PC-3 (cell line): ENCODE measurements around the gene GABRB2. TPM values are rescaled to one million over a fixed set of nuclear protein-coding genes. Genes with fewer than 3 reads are reported as not detected.

Source experiments
- ATAC-seq: fragments of 200-7000 bp; cut with Tn5 transposase; 2 replicates; pipeline ENCODE4 v1.9.1; 2020; ENCODE audit warnings: mild to moderate bottlenecking, moderate library complexity
- BruUV-seq: library from RNA; stranded (reverse); fragments of 400-500 nt; replicated peaks from 2 replicates; lab custom pipeline; 2021; lab: Mats Ljungman, UMichigan
- CTCF ChIA-PET: fragments of 300-600 bp; sonication (Branson Sonifier 250); formaldehyde crosslinking; loops from one replicate; lab custom pipeline; 2022; ENCODE audit warnings: antibody characterized with exemption; lab: Charles Lee
- POLR2A ChIA-PET: fragments of 300-600 bp; sonication (Branson Sonifier 250); formaldehyde crosslinking; loops from one replicate; lab custom pipeline; 2022; ENCODE audit warnings: antibody characterized with exemption; ENCODE audit not compliant: unreplicated experiment; lab: Charles Lee
- DNase-seq: peaks from one replicate; pipeline ENCODE4 v3.0.0-alpha.2; 2015
- H2AFZ ChIP-seq: fragments of 300-600 bp; sonication (generic); 2 replicates; pipeline ENCODE4 v1.6.0; 2016; ENCODE audit warnings: antibody characterized with exemption, low read length
- H3F3A ChIP-seq: fragments of 300-600 bp; sonication (generic); one replicate; pipeline ENCODE4 v1.6.0; 2017; ENCODE audit warnings: antibody characterized with exemption, low read length, control low read depth, mild to moderate bottlenecking; ENCODE audit not compliant: unreplicated experiment
- H3K27ac ChIP-seq: fragments of 300-600 bp; sonication (generic); 2 replicates; pipeline ENCODE4 v1.5.1; 2016; ENCODE audit warnings: mild to moderate bottlenecking, low read length
- H3K27me3 ChIP-seq: fragments of 300-600 bp; sonication (generic); 2 replicates; pipeline ENCODE4 v1.6.1; 2016; ENCODE audit warnings: low read length, mixed read lengths
- H3K36me3 ChIP-seq: fragments of 300-600 bp; sonication (generic); 2 replicates; pipeline ENCODE4 v1.6.1; 2016; ENCODE audit warnings: low read depth, mixed run types, low read length, mixed read lengths
- H3K4me1 ChIP-seq: fragments of 300-600 bp; sonication (generic); 2 replicates; pipeline ENCODE4 v1.5.1; 2016; ENCODE audit warnings: low read length; ENCODE audit not compliant: insufficient read depth
- H3K4me2 ChIP-seq: fragments of 300-600 bp; sonication (generic); 2 replicates; pipeline ENCODE4 v1.6.0; 2016; ENCODE audit warnings: low read length
- H3K4me3 ChIP-seq: fragments of 300-600 bp; sonication (generic); 2 replicates; pipeline ENCODE4 v1.5.1; 2016; ENCODE audit warnings: mild to moderate bottlenecking, low read length, mixed read lengths
- H3K79me2 ChIP-seq: fragments of 300-600 bp; sonication (generic); 2 replicates; pipeline ENCODE4 v1.6.1; 2017; ENCODE audit warnings: low read length, mixed read lengths
- H3K9ac ChIP-seq: fragments of 300-600 bp; sonication (generic); 2 replicates; pipeline ENCODE4 v1.6.0; 2016; ENCODE audit warnings: mild to moderate bottlenecking, low read length
- H3K9me2 ChIP-seq: fragments of 300-600 bp; sonication (generic); replicated peaks from 2 replicates; pipeline ENCODE4 v1.6.1; 2016; ENCODE audit warnings: mixed run types, low read length, mixed read lengths
- H3K9me3 ChIP-seq: fragments of 300-600 bp; sonication (generic); 2 replicates; pipeline ENCODE4 v1.6.1; 2016; ENCODE audit warnings: low read length, mixed read lengths
- H4K20me1 ChIP-seq: fragments of 300-600 bp; sonication (generic); 2 replicates; pipeline ENCODE4 v1.6.1; 2016; ENCODE audit warnings: low read length, mixed read lengths
- EZH2 ChIP-seq: fragments of 300-600 bp; sonication (generic); IDR thresholded peaks from one replicate; pipeline ENCODE4 v1.6.1; 2017; ENCODE audit warnings: antibody characterized with exemption, mild to moderate bottlenecking, low read length; ENCODE audit not compliant: unreplicated experiment
- EZH2phosphoT487 ChIP-seq: fragments of 300-600 bp; sonication (generic); IDR thresholded peaks from 2 replicates; pipeline ENCODE4 v1.6.1; 2018; ENCODE audit warnings: mild to moderate bottlenecking, antibody characterized with exemption, low read length, borderline replicate concordance
- intact Hi-C: fragments of 100-400 bp; cut with micrococcal nuclease; formaldehyde crosslinking; loops from 2 replicates; pipeline ENCODE4 v1.9.0; 2023
- total RNA-seq: library from RNA; depleted of rRNA; stranded (reverse); fragments of >200 nt; gene quantifications from 2 replicates; pipeline ENCODE4 v1.2.3, GENCODE V29; 2014
- TF ChIP-seq, protein P1 (sequence below): fragments of 300-600 bp; sonication (generic); conservative IDR thresholded peaks from 2 replicates; pipeline ENCODE4 v1.5.1; 2017; ENCODE audit warnings: antibody characterized with exemption, low read depth, mild to moderate bottlenecking, low read length

The GABRB2 gene
- total RNA-seq, 1 experiment from 2014 or later: not detected

DNA sequence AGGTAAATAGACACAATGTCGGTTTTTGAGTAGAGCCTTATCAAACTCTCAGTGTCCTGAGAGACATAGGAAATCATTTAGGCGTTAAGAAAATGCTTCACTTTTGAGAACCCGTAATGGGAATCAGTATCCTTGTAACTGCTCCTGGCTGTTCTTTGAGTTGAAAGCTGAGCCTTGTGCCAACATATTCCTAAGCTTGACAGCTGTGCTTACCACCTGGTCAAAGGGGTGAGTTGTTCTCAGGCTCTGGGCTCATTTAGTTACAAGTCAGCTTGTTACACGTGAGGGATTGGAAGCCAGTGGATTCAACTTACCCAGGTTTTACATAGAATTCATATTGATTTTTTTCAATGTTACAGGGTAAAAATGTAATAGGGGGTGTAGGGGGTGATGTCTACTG, 145.9 kb downstream of the GABRB2 start:
- CTCF ChIA-PET: no interaction called here
- Histone ChIP-seq H3K36me3 (no peaks in the 10 kb centered on the region), H3K4me2 (no peak overlapping the region), H3K9me3 (0 out of 2 replicates have a peak, but pooled peaks cover 10% of the 10 kb centered on the region), H3F3A (no peaks in the 10 kb centered on the region), H3K9ac (no peak overlapping the region), H3K79me2 (no peaks in the 10 kb centered on the region), H4K20me1 (no peaks in the 10 kb centered on the region), H3K27ac (no peak overlapping the region), H2AFZ (no peak overlapping the region), H3K4me3 (no peak overlapping the region), H3K27me3 (no peaks in the 10 kb centered on the region), H3K4me1 (no peaks in the 10 kb centered on the region), H3K9me2 (no peaks in the 10 kb centered on the region)
- POLR2A ChIA-PET: no interaction called here
- intact Hi-C loops: no loop called here
- DNase-seq (no peak), ATAC-seq (no peak)
- BruUV-seq: no TSS peak
- TF ChIP-seq, protein P1, sequence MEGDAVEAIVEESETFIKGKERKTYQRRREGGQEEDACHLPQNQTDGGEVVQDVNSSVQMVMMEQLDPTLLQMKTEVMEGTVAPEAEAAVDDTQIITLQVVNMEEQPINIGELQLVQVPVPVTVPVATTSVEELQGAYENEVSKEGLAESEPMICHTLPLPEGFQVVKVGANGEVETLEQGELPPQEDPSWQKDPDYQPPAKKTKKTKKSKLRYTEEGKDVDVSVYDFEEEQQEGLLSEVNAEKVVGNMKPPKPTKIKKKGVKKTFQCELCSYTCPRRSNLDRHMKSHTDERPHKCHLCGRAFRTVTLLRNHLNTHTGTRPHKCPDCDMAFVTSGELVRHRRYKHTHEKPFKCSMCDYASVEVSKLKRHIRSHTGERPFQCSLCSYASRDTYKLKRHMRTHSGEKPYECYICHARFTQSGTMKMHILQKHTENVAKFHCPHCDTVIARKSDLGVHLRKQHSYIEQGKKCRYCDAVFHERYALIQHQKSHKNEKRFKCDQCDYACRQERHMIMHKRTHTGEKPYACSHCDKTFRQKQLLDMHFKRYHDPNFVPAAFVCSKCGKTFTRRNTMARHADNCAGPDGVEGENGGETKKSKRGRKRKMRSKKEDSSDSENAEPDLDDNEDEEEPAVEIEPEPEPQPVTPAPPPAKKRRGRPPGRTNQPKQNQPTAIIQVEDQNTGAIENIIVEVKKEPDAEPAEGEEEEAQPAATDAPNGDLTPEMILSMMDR: no peak
- TF ChIP-seq EZH2phosphoT487: no peak
- no peak for TF ChIP-seq EZH2

DNA sequence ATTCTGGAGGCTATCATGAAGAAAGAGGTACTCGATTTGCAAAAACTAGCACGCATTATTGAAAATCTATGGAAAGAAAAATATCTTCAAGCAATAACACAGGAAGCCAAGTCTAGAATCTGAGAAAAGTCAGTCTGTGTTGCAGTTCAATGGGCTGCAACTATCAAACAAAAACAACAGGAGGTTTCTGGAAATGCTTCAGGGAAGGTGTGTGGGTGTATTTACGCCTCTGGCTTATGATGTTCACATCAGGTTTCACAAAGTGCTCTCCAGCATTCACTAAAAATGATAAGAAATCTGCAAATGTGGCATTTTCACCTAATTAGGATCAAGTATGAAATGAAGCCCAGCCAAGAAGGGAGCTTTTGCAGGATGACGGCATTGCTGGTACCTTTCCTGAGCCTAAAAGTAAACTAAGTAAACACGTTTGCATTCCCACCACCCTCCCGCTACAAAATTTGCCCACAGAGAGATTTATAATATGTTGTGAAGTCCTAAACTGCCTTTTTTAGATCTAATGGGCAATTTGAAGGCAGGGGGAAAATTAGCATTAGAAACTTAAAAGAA, 146.4 kb downstream of the GABRB2 start:
- H2AFZ ChIP-seq: no peak overlapping the region
- ATAC-seq (no peak), DNase-seq (no peak)
- no peaks in the 10 kb centered on the region for H3F3A ChIP-seq
- intact Hi-C loops: no loop called here
- no peak overlapping the region for H3K9ac ChIP-seq
- H4K20me1 ChIP-seq: no peaks in the 10 kb centered on the region
- no peaks in the 10 kb centered on the region for H3K36me3 ChIP-seq
- no peaks in the 10 kb centered on the region for H3K79me2 ChIP-seq
- H3K4me1 ChIP-seq: no peaks in the 10 kb centered on the region
- H3K4me3 ChIP-seq: no peak overlapping the region
- H3K27ac ChIP-seq: no peak overlapping the region
- BruUV-seq: no TSS peak
- H3K4me2 ChIP-seq: no peak overlapping the region
- no peaks in the 10 kb centered on the region for H3K27me3 ChIP-seq
- 0 out of 2 replicates have a peak, but pooled peaks cover 8% of the 10 kb centered on the region for H3K9me3 ChIP-seq
- H3K9me2 ChIP-seq: no peaks in the 10 kb centered on the region
- POLR2A ChIA-PET: no interaction called here
- TF ChIP-seq, protein P1: no peak
- TF ChIP-seq EZH2phosphoT487 (no peak), EZH2 (no peak)
- CTCF ChIA-PET: no interaction called here

DNA sequence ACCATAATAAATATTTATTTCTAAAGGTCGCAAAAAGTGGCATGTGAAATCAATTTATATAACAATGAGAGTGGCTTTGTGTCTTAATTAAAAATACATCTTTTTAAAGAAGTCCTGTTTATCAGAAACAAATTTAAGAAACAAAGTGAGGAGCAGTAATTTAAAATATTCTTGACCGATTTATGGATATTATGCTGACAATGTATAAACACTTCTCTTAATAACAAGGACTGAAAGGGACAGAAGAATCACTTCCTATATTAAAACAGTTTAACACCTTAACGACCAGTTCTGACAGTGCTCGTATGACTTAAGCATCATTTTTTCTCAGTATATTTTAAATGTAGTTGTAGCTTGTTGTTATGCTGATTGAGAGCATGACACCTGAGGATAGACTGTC, 149.1 kb downstream of the GABRB2 start:
- intact Hi-C loops: no loop called here
- TF ChIP-seq, protein P1: no peak
- no peak for TF ChIP-seq EZH2phosphoT487
- no peak for TF ChIP-seq EZH2
- peaks cover 12% of the 10 kb centered on the region; the same call in 1 of the 2 replicates for H3K9me3 ChIP-seq
- H3K4me3 ChIP-seq: no peak overlapping the region
- POLR2A ChIA-PET: no interaction called here
- no peak overlapping the region for H3K4me2 ChIP-seq
- H3K9ac ChIP-seq: no peak overlapping the region
- no peak overlapping the region for H2AFZ ChIP-seq
- no peak for DNase-seq
- no peak overlapping the region for H3K27ac ChIP-seq
- CTCF ChIA-PET: no interaction called here
- H3K9me2 ChIP-seq: no peaks in the 10 kb centered on the region
- H3F3A ChIP-seq: no peaks in the 10 kb centered on the region
- no TSS peak for BruUV-seq
- no peaks in the 10 kb centered on the region for H3K4me1 ChIP-seq
- no peaks in the 10 kb centered on the region for H3K27me3 ChIP-seq
- no peaks in the 10 kb centered on the region for H3K79me2 ChIP-seq
- no peaks in the 10 kb centered on the region for H3K36me3 ChIP-seq
- no peaks in the 10 kb centered on the region for H4K20me1 ChIP-seq
- no peak for ATAC-seq
